Endothelial cell of umbilical vein (primary cell): Measurements from ENCODE around the gene ROCK2.

Experiments used
- EZH2 ChIP-seq: IDR thresholded peaks from 2 replicates; pipeline ENCODE4 v1.6.1; 2012; ENCODE audit warnings: borderline replicate concordance, low read depth, mild to moderate bottlenecking, moderate library complexity, low read length, inconsistent platforms; ENCODE audit not compliant: severe bottlenecking
- POLR2A ChIP-seq: IDR thresholded peaks from 2 replicates; pipeline ENCODE4 v1.6.1; 2012; ENCODE audit warnings: low read depth, mild to moderate bottlenecking, control low read depth, low read length
- POLR2AphosphoS5 ChIP-seq: IDR thresholded peaks from 2 replicates; pipeline ENCODE4 v1.6.1; 2012; ENCODE audit warnings: low read depth, mild to moderate bottlenecking, control low read depth, low read length, moderate library complexity; ENCODE audit not compliant: insufficient read depth
- TF ChIP-seq, protein P1 (sequence below), 2 donors: IDR thresholded peaks; 1 replicate in 1 of 2; 2 replicates in 1 of 2; pipeline ENCODE4 v1.5.1; 2011; ENCODE audit warnings: low read length in 2 of 2, mild to moderate bottlenecking in 2 of 2, moderate library complexity in 2 of 2, control low read depth in 1 of 2, inconsistent platforms in 1 of 2, low read depth in 1 of 2; ENCODE audit not compliant: insufficient read depth in 1 of 2; ENCODE audit errors: extremely low read depth in 1 of 2
- TF ChIP-seq, protein P2 (sequence below): IDR thresholded peaks from 2 replicates; pipeline ENCODE4 v1.6.1; 2011; ENCODE audit not compliant: insufficient read depth, insufficient read length

DNA sequence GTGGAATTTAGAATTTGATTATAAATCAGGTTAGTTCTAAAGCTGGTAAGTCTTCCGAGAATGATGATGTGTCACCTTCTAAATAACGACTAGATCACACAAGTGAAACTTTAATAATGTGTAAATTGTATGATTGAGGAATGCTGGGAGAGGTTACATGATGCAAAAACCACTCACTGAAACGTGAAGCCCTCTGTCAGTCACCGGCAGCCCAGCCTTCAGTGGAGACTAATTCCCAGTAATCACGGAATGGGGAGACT, 45.9 kb upstream of the ROCK2 start:
- TF ChIP-seq, protein P1, sequence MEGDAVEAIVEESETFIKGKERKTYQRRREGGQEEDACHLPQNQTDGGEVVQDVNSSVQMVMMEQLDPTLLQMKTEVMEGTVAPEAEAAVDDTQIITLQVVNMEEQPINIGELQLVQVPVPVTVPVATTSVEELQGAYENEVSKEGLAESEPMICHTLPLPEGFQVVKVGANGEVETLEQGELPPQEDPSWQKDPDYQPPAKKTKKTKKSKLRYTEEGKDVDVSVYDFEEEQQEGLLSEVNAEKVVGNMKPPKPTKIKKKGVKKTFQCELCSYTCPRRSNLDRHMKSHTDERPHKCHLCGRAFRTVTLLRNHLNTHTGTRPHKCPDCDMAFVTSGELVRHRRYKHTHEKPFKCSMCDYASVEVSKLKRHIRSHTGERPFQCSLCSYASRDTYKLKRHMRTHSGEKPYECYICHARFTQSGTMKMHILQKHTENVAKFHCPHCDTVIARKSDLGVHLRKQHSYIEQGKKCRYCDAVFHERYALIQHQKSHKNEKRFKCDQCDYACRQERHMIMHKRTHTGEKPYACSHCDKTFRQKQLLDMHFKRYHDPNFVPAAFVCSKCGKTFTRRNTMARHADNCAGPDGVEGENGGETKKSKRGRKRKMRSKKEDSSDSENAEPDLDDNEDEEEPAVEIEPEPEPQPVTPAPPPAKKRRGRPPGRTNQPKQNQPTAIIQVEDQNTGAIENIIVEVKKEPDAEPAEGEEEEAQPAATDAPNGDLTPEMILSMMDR (IDR thresholded peaks at IDR 0.05; ENCODE audit: extremely low read depth in 1 of 2, insufficient read depth in 1 of 2, low read depth in 1 of 2, low read length in 2 of 2), result no peak
- TF ChIP-seq POLR2A (no peak), EZH2 (no peak), POLR2AphosphoS5 (no peak)
- TF ChIP-seq, protein P2, sequence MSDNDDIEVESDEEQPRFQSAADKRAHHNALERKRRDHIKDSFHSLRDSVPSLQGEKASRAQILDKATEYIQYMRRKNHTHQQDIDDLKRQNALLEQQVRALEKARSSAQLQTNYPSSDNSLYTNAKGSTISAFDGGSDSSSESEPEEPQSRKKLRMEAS, result no peak
